NCI-H1694 treated with DMSO at 0.1 percent for 48 hours (cell line): ENCODE measurements around the gene PSMD12.
"Not testable (repeated sequence)": the region's sequence is repeated elsewhere in the genome, so short reads cannot be mapped to it uniquely, and the experiment has no call there.

Experiments used
- DNase-seq: peaks from one replicate; lab custom pipeline; 2025; lab: John Stamatoyannopoulos, UW

The PSMD12 gene

DNA sequence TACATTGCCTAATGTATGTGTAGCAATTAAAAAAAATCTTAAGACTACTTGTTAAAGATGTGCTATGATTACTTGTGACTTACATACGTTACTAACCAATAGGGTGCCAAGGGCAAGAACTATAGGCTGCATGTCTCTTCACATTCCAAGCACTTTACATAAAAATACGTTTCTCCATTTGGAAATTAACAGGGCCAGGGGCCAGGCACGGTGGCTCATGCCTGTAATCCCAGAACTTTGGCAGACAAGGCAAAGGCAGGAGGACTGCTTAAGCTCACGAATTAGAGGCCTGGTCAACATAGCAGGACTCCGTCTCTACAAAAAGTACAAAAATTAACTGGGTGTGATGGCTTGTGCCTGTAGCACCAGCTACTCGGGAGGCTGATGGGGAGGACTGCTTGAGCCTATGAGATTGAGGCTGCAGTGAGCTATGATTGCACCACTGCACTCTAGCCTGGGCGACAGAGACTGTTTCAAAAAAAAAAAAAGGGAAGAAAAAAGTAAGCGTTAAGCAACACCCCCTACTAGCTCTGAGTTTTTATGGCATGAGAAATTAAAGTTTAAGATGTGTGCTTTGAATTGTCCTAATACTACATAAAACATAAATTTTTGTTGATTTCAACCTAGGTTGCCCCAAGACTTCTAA lies 12.3 kb downstream of the PSMD12 start:
- no peak for DNase-seq

GRCh38 chr17:67353161-67353560 lies 13.2 kb downstream of the PSMD12 start:
- DNase-seq = no peak

DNA sequence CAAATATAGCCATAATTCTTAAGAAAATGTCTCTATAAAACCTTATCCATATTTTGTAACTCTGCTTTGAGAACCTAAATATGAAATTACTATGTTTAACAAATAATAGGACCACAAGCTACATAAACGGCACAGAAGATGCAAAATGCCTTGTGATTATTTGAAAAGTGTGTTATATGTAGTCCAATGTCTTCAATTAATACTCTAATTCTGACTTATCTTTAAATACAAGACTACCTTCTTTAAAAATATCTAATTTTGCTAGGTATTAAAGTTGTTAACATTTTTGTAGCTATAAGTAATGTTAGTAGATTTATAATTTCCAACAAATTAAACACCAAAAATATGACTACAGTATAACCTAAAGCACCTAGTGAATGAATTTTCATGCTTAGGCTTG lies 17.0 kb downstream of the PSMD12 start:
- DNase-seq = no peak

- DNase-seq = no peak
Measured at GRCh38 chr17:67347826-67348225, 18.6 kb downstream of the PSMD12 start.

GRCh38 chr17:67343237-67343636 lies 23.1 kb downstream of the PSMD12 start:
- DNase-seq = no peak

GRCh38 chr17:67338353-67338752 lies 28.0 kb downstream of the PSMD12 start:
- not testable (repeated sequence) for DNase-seq

- DNase-seq = no peak
Measured at GRCh38 chr17:67336859-67337258, 29.5 kb downstream of the PSMD12 start.

DNA sequence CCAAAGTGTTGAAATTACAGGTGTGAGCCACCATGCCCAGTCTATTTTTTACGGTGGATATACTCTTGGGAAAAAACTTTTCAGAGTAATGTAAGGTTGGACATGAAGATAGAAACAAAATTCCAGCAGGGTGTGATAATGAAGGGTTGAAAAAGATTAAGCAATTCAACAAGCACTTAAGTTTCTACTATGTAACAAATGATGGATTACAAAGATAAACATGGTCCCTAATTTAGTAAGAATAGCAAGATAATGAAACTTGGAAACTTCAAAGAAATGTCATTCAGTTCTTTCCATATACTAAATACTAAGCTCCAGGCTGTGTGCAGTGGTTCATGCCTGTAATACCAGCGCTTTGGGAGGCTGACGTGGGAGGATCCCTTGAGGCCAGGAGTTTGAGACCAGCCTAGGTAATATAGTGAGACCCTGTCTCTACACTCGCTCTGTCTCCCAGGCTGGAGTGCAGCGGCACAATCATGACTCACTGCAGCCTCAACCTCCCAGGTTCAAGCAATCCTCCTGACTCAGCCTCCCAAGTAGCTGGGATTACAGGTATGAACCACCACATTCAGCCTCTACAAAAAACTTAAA lies 31.0 kb downstream of the PSMD12 start:
- DNase-seq = no peak

DNA sequence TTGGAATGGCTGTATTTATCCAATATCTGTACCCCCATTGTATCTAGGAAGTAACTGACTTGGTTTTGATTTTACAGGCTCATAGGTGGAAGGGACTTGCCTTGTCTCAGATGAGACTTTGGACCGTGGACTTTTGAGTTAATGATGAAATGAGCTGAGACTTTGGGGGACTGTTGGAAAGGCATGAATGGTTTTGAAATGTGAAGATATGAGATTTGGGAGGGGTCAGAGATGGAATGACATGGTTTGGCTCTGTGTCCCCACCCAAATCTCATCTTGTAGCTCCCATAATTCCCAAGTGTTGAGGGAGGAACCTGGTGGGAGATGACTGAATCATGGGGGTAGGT lies 34.2 kb downstream of the PSMD12 start:
- not testable (repeated sequence) for DNase-seq

GRCh38 chr17:67331381-67332161 lies 34.8 kb downstream of the PSMD12 start:
- DNase-seq = not testable (repeated sequence)

DNA sequence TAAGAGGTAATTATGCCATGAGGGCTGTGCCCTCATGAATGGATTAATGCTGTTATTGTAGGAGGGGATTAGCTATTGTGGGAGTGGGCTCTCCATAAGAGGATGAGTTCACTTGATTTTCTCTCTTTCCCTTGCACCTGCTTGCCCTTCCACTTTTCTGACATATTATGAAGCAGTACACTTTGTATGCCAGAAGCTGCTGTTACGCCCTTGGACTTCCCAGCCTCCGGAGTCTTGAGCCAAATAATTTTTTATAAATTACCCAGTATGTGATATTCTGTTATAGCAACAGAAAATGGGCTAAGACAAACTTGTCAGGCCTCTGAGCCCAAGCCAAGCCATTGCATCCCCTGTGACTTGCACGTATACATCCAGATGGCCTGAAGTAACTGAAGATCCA lies 38.4 kb downstream of the PSMD12 start:
- DNase-seq = no peak

GRCh38 chr17:67326959-67327745 lies 39.2 kb downstream of the PSMD12 start:
- not testable (repeated sequence) for DNase-seq

DNA sequence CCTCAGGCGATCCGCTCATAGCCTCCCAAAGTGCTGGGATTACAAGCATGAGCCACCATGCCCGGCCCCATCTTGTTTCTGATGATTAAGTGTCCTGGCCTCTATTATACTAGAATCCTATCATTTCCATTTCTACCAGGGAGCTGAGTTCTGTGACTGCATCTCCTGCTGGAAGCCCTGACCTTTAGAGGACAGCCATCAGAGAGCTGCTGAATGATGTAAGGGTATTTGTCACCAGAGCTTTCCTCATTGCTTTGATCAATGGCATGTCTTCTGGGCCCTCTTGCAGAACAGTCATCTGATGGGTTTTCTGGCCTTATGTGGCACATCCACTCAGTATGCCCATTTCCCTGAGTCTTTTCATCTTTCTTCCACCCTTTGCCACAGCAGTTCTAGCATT lies 39.9 kb downstream of the PSMD12 start:
- no peak for DNase-seq

DNA sequence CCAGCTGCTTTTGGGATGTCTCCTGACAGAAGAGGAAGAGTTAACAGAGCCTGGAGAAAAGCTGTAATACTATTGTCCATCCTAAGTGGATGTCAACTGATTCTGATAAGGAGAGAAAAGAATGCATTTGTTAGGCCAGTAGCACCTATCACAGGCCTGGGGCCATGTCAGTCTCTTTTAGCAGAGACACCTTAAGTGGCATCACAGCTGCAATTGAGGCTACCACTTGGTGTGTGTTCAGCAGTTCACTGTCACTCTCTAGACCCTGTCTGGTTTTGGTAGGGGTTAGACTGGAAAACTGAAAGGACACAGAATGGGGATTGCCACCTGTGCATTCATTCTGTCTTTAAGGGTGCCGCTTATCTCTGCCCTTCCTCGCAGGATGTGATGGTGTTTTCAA lies 42.0 kb downstream of the PSMD12 start:
- DNase-seq = no peak

DNA sequence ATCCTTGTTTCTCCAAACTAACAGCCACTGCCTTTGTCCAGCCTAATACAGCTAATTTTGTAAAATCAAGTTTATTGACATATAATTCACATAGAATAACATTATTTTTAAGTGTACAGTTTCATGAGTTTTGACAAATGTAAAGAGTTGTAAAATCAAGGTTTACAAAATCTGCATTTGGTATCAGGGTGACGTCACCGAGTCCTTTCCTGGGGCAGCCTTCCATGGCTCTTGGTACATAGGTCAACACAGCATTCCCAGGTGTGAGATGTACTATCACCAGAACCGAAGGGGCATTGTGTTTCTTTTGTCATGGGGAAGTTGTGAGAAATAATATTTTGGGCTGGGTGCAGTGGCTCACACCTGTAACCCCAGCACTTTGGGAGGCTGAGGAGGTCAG lies 42.9 kb downstream of the PSMD12 start:
- no peak for DNase-seq

- DNase-seq = no peak
Measured at GRCh38 chr17:67322042-67322787, 44.2 kb downstream of the PSMD12 start.

DNA sequence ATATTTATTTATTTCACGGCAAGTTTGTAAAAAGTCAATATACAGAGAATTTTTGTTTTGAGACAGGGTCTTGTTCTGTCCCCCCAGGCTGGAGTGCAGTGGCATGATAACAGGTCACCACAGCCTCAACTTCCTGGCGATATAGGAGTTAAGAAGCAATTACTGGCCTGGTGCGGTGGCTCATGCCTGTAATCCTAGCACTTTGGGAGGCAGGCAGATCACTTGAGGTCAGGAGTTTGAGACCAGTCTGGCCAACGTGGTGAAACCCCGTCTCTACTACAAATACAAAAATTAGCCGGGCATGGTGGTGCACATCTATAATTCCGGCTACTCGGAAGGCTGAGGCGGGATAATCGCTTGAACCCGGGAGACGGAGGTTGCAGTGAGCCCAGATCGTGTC lies 44.9 kb downstream of the PSMD12 start:
- DNase-seq = not testable (repeated sequence)

DNA sequence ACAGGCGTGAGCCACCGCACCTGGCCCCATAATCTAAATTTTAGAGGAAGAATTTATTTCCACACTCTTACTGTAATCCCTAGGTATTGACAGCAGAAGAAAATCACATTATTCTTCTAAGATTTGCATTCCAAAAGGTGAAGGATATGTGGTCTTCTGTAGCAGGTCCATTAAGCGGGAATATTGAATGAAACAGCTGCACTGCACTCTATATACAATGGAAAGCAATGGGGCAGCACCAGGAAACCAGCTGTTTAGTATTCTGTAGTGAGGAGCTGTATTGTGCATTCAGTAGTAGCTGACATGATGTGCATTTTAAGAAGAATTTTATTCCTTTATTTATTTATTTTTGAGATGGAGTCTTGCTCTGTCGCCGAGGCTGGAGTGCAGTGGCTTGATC lies 49.6 kb downstream of the PSMD12 start:
- DNase-seq = no peak

DNA sequence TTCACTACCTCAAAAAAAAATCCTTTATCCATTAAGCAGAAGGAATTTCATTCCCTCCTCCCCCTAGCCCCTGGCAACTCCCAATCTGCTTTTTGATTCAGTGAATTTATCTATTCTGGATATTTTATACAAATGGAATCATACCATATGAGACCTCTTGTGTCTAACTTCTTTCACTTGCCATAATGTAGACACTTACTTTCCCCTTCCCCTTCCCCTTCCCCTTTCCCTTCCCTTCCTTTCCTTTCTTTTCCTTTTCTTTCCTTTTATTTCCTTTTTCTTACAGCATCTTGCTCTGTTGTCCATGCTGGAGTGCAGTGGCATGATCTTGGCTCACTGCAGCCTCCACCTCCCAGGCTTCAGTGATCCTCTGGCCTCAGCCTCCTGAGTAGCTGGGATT lies 50.5 kb downstream of the PSMD12 start:
- no peak for DNase-seq

GRCh38 chr17:67312265-67312664 lies 54.1 kb downstream of the PSMD12 start:
- DNase-seq = no peak

DNA sequence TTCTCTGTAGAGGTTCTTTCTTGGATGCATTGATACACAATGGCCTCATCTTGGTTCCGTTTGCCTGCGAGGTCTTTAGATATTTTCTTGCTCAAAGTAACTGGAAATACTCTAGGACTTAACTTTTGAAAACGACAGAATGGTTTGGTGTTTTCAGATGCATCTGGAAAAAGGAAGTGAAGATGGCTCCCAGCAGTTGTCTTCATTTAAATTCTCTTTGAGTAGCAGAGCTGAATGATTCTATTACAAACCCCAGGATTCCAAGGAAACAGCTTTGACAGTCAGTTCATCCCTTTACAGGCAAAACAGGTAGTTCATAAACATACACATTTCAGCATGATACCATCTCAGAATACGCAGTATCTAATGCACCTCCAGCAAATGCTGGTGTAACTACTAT lies 54.8 kb downstream of the PSMD12 start:
- DNase-seq = no peak

DNA sequence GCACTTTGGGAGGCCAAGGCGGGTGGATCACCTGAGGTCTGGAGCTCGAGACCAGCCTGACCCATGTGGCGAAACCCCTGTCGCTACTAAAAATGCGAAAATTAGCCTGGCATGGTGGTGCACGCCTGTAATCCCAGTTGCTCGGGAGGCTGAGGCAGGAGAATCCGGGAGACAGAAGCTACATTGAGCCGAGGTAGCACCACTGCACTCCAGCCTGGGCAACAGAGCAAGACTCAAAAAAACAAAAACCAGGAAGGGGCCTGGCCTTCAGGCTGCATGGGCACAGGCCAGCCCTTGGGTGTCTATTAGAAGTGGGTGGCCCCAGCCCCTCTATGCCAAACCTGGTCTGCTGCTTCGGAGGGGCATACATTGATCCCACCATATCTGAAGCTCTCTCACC lies 56.0 kb downstream of the PSMD12 start:
- no peak for DNase-seq
